ENCODE results near the gene CLDN15.

Gene CLDN15

DNA sequence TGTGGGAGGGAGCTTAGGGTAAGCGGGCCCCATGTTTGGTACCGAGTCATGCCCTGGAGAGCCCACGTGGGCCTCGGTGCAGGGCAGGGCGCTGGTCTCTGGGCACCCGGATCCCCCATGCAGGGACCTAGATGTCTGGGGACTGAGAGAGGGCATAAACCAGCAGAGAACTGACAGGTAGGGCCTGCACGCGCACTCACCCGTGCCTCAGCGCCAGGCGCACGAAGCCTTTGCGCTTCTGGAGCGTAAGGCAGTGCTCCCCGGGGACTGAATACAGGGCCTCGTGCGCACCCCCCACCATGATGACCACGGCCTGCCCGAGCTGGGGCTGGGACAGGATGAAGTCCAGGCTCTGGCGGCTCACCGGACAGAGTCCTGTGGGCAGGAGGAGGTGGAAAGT is 39.6 kb downstream of the CLDN15 start:
- no peak overlapping the region for H3K27ac ChIP-seq
- H3K9me3 ChIP-seq (ENCODE audit: severe bottlenecking), result no peaks in the 10 kb centered on the region
- no peak for DNase-seq
- H3K27me3 ChIP-seq (ENCODE audit: insufficient read depth, low read depth, severe bottlenecking), result peaks cover 15% of the 10 kb centered on the region
- H3K36me3 ChIP-seq, result no peaks in the 10 kb centered on the region
- TF ChIP-seq, protein P1, sequence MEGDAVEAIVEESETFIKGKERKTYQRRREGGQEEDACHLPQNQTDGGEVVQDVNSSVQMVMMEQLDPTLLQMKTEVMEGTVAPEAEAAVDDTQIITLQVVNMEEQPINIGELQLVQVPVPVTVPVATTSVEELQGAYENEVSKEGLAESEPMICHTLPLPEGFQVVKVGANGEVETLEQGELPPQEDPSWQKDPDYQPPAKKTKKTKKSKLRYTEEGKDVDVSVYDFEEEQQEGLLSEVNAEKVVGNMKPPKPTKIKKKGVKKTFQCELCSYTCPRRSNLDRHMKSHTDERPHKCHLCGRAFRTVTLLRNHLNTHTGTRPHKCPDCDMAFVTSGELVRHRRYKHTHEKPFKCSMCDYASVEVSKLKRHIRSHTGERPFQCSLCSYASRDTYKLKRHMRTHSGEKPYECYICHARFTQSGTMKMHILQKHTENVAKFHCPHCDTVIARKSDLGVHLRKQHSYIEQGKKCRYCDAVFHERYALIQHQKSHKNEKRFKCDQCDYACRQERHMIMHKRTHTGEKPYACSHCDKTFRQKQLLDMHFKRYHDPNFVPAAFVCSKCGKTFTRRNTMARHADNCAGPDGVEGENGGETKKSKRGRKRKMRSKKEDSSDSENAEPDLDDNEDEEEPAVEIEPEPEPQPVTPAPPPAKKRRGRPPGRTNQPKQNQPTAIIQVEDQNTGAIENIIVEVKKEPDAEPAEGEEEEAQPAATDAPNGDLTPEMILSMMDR (IDR thresholded peaks at IDR 0.05; ENCODE audit: low read depth, low read length), result no peak
- no peak overlapping the region for H3K4me3 ChIP-seq (ENCODE audit: low read depth, low read length)

DNA sequence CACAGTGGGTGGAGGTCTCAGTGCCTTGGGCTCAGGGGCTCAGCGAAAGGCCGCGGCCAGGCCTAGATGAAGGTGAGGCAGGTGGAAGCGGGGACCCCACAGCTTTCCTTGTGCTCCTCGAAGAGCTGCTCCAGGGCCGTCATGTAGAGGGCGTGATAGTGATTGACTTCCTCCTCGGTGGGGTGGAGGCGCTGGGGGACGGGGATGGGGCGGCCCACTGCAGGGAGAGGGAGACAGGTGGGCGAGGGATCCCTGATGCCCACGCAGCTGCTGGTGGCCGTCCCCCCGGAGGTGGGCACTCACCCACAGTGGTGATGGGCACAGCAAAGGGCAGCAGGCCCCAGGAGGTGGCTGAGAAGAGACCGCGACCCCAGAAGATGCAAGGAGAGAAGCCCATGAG is 41.7 kb downstream of the CLDN15 start:
- H3K27me3 ChIP-seq (ENCODE audit: insufficient read depth, low read depth, severe bottlenecking), result peaks cover 24% of the 10 kb centered on the region

GRCh38 chr7:101189109-101189508 is 48.5 kb downstream of the CLDN15 start:
- no peak overlapping the region for H3K4me3 ChIP-seq (ENCODE audit: low read depth, low read length)
- peaks cover 81% of the 10 kb centered on the region for H3K27me3 ChIP-seq (ENCODE audit: insufficient read depth, low read depth, severe bottlenecking)
- no peaks in the 10 kb centered on the region for H3K36me3 ChIP-seq
- H3K9me3 ChIP-seq (ENCODE audit: severe bottlenecking), result no peaks in the 10 kb centered on the region
- TF ChIP-seq, protein P1 (IDR thresholded peaks at IDR 0.05; ENCODE audit: low read depth, low read length), result no peak
- DNase-seq, result no peak
- H3K27ac ChIP-seq, result no peak overlapping the region

More for the DNA sequence above, 41.7 kb downstream of the CLDN15 start:
- H3K4me3 ChIP-seq (ENCODE audit: low read depth, low read length), result no peak overlapping the region
- DNase-seq, result no peak
- no peaks in the 10 kb centered on the region for H3K9me3 ChIP-seq (ENCODE audit: severe bottlenecking)
- H3K36me3 ChIP-seq, result no peaks in the 10 kb centered on the region
- TF ChIP-seq, protein P1 (IDR thresholded peaks at IDR 0.05; ENCODE audit: low read depth, low read length), result no peak
- no peak overlapping the region for H3K27ac ChIP-seq

GRCh38 chr7:101186844-101187428 is 50.7 kb downstream of the CLDN15 start:
- Histone ChIP-seq H3K4me3 (ENCODE audit: low read depth, low read length) (no peak overlapping the region), H3K27ac (no peak overlapping the region), H3K36me3 (no peaks in the 10 kb centered on the region), H3K27me3 (ENCODE audit: insufficient read depth, low read depth, severe bottlenecking) (peaks cover 81% of the 10 kb centered on the region), H3K9me3 (ENCODE audit: severe bottlenecking) (no peaks in the 10 kb centered on the region)
- TF ChIP-seq, protein P1 (IDR thresholded peaks at IDR 0.05; ENCODE audit: low read depth, low read length), result no peak
- no peak for DNase-seq

DNA sequence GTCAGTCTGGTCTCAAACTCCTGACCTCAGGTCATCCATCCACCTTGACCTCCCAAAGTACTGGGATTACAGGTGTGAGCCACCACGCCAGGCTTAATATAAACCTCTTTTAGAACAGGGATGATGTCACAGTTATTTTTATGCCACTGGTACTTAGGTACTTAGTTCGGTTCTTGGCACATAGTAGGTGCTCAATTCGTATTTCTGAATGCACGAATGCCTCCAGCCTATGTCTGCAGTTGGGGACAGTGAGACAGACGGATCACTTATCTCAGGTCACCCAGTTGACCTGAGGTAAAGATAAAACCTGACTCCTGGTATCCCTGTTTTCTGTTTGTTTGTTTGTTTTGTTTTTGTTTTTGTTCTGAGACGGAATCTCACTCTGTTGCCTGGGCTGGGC is 51.4 kb downstream of the CLDN15 start:
- Histone ChIP-seq H3K27ac (no peak overlapping the region), H3K9me3 (ENCODE audit: severe bottlenecking) (no peaks in the 10 kb centered on the region), H3K4me3 (ENCODE audit: low read depth, low read length) (no peak overlapping the region), H3K36me3 (no peaks in the 10 kb centered on the region), H3K27me3 (ENCODE audit: insufficient read depth, low read depth, severe bottlenecking) (peaks cover 84% of the 10 kb centered on the region)
- DNase-seq, result no peak
- TF ChIP-seq, protein P1 (IDR thresholded peaks at IDR 0.05; ENCODE audit: low read depth, low read length), result no peak

DNA sequence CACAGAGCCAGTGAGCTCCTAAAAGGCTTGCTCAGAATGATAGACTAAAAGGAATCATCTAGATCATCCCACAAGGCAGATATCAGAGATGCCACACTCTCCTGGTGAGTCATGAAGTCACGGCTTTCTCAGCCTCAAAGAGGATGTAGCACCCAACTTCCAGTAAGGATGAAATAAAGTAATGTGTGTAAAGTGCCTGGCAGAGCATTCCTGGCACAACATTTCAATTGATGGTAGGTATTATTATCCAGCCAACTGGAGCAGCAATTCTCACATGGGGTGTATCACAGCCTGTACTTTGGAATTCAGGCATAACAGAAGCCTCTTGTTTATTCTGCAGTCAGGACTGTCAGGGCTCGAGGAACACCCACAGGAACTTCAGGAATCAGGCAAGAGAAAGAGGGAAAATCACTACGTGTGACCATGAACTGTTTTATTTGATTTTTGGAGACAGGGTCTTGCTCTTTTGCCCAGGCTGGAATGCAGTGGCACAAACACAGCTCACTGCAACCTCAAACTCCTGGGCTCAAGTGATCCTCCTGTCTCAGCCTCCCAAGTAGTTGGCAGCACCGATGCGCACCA is 52.3 kb downstream of the CLDN15 start:
- Histone ChIP-seq H3K27ac (no peak overlapping the region), H3K36me3 (no peaks in the 10 kb centered on the region), H3K9me3 (ENCODE audit: severe bottlenecking) (no peaks in the 10 kb centered on the region), H3K27me3 (ENCODE audit: insufficient read depth, low read depth, severe bottlenecking) (peaks cover 85% of the 10 kb centered on the region), H3K4me3 (ENCODE audit: low read depth, low read length) (no peak overlapping the region)
- no peak for DNase-seq
- TF ChIP-seq, protein P1 (IDR thresholded peaks at IDR 0.05; ENCODE audit: low read depth, low read length), result no peak

All from WERI-Rb-1 (cell line).